Ammon's horn (tissue), 1 donor: ENCODE results near the gene OPCML.
A peak's percentile ranks its signal among the peaks of the same experiment; 100 is the strongest.

Experiments
- DNase-seq: peaks from one replicate; pipeline ENCODE4 v3.0.0-alpha.2; 2016; ENCODE audit warnings: low spot score

Gene OPCML

GRCh38 chr11:132981131-132981956 lies 551.0 kb downstream of the OPCML start:
- DNase-seq, result no peak

GRCh38 chr11:132980670-132981069 lies 551.6 kb downstream of the OPCML start:
- DNase-seq, result no peak

- no peak for DNase-seq
Observed at GRCh38 chr11:132977746-132978145, 554.6 kb downstream of the OPCML start.

- DNase-seq, result no peak
Observed at GRCh38 chr11:132977241-132977640, 555.1 kb downstream of the OPCML start.

GRCh38 chr11:132976115-132976514 lies 556.2 kb downstream of the OPCML start:
- DNase-seq, result no peak

- no peak for DNase-seq
Observed at GRCh38 chr11:132973686-132974085, 558.6 kb downstream of the OPCML start.

- peak; percentile 89 for DNase-seq
Observed at GRCh38 chr11:132972565-132972964, 559.7 kb downstream of the OPCML start.

- DNase-seq, result no peak
Observed at GRCh38 chr11:132971351-132971750, 561.0 kb downstream of the OPCML start.

GRCh38 chr11:132969892-132970291 lies 562.4 kb downstream of the OPCML start:
- DNase-seq, result no peak

- DNase-seq, result peak; percentile 80
Observed at GRCh38 chr11:132962041-132962440, 570.3 kb downstream of the OPCML start.

- DNase-seq, result no peak
Observed at GRCh38 chr11:132961453-132961852, 570.8 kb downstream of the OPCML start.

GRCh38 chr11:132960273-132961078 lies 571.8 kb downstream of the OPCML start:
- peak; percentile 63 for DNase-seq

GRCh38 chr11:132959693-132960092 lies 572.6 kb downstream of the OPCML start:
- no peak for DNase-seq

- DNase-seq, result no peak
Observed at GRCh38 chr11:132957881-132958280, 574.4 kb downstream of the OPCML start.

- DNase-seq, result no peak
Observed at GRCh38 chr11:132948252-132948651, 584.0 kb downstream of the OPCML start.

GRCh38 chr11:132944569-132944944 lies 587.7 kb downstream of the OPCML start:
- DNase-seq, result no peak

- no peak for DNase-seq
Observed at GRCh38 chr11:132943706-132944568, 588.4 kb downstream of the OPCML start.

- no peak for DNase-seq
Observed at GRCh38 chr11:132943357-132943705, 589.0 kb downstream of the OPCML start.

GRCh38 chr11:132942611-132943356 lies 589.5 kb downstream of the OPCML start:
- DNase-seq, result no peak

- DNase-seq, result no peak
Observed at GRCh38 chr11:132941761-132942160, 590.5 kb downstream of the OPCML start.

- peak; percentile 64 for DNase-seq
Observed at GRCh38 chr11:132941024-132941646, 591.2 kb downstream of the OPCML start.
